Activated naive CD4-positive, alpha-beta T cell treated with anti-CD3 and anti-CD28 coated beads, Interleukin-2, amount 10 ng/mL, durations not matched to agents 7 days and 5 days (primary cell): Measurements from ENCODE around the gene EYA4.
"Not testable (repeated sequence)": the region's sequence is repeated elsewhere in the genome, so short reads cannot be mapped to it uniquely, and the experiment has no call there.

Source experiments
- CTCF ChIA-PET: fragments of 350-600 bp; sonication (Branson Sonifier 250); formaldehyde crosslinking; loops from one replicate; lab custom pipeline; 2021; ENCODE audit warnings: antibody characterized with exemption; lab: Charles Lee
- DNase-seq: peaks from one replicate; pipeline ENCODE4 v3.0.0-alpha.2; 2020
- H3K27ac Mint-ChIP-seq: one replicate; pipeline ENCODE4 v1.8.0; 2021; ENCODE audit warnings: mild to moderate bottlenecking, moderate library complexity, mixed read lengths
- H3K27me3 Mint-ChIP-seq: one replicate; pipeline ENCODE4 v1.8.0; 2021; ENCODE audit warnings: mild to moderate bottlenecking, mixed read lengths
- H3K36me3 Mint-ChIP-seq: one replicate; pipeline ENCODE4 v1.8.0; 2021; ENCODE audit warnings: mixed read lengths
- H3K4me1 Mint-ChIP-seq: one replicate; pipeline ENCODE4 v1.8.0; 2021; ENCODE audit warnings: mixed read lengths
- H3K4me3 Mint-ChIP-seq: one replicate; pipeline ENCODE4 v1.8.0; 2021; ENCODE audit warnings: mild to moderate bottlenecking, moderate library complexity, mixed read lengths
- H3K9me3 Mint-ChIP-seq: one replicate; pipeline ENCODE4 v1.8.0; 2021; ENCODE audit warnings: mixed read lengths

The EYA4 gene

DNA sequence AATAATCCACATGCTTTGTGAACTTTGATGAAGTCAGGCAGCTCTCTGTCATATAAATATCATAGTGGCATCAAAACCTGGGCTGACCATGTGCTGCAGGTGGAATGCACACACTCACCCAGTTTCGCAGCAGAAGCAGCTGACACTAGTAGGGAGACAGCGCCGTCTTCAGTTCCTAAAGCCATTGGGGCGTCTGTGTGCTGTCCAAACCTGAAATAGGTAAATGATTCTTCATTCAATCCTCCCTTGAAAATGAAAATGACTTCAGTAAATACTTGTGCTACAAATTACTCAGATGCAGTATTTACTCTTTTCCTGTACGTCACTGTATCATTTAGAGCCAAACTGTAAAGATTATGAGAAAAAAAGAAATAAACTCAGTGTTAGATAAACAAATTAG is 127.5 kb downstream of the EYA4 start:
- Mint-ChIP-seq H3K4me3 (no peak overlapping the region), H3K9me3 (no peaks in the 10 kb centered on the region), H3K27me3 (no peaks in the 10 kb centered on the region), H3K27ac (no peak overlapping the region), H3K36me3 (no peaks in the 10 kb centered on the region), H3K4me1 (no peaks in the 10 kb centered on the region)
- DNase-seq = no peak
- CTCF ChIA-PET = no interaction called here

DNA sequence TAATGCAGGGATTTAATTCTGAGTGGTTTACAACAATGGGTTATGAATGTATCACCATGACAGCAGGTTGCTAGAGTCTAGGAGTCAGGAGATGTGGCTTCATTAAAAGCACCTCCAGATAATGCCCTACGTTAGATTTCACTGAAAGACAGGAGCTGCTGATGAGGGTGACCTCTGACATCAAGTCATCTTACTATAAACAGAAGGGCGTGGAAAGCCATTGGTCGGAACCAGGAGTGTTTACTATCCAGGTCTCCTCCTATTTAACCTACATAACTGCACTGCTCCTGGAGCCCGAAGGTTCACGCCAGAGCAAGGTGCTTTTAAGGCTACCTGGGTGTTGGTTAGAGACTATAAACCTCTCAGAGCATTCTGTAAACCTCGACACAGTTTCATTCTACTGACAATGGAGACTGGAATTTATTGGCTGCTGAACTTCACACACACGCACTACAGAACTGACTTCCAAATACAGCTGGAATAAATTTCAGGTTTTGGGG is 128.7 kb downstream of the EYA4 start:
- H3K4me1 Mint-ChIP-seq = no peaks in the 10 kb centered on the region

DNA sequence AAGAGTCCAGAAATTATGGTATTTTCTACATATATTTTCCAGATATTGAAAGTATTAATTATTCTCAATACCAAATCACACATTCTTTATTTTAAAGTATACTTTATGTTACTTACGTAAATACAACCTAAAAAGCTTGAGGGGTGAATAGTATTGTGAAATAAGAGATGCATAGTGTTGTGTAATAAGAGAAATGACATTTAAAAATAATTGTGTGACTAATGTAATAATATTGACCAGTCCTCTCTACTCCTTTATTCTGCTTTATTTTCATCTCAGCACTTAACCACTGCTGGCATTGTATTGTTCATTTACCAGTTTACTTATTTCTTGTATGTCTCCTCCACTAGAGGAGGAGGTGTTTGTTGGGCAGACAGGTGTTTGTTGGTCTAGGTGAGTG is 135.6 kb downstream of the EYA4 start:
- no peak overlapping the region for H3K4me3 Mint-ChIP-seq
- H3K36me3 Mint-ChIP-seq = no peaks in the 10 kb centered on the region
- no peaks in the 10 kb centered on the region for H3K9me3 Mint-ChIP-seq
- no peak overlapping the region for H3K27ac Mint-ChIP-seq
- CTCF ChIA-PET = no interaction called here
- DNase-seq = no peak
- no peaks in the 10 kb centered on the region for H3K4me1 Mint-ChIP-seq
- no peaks in the 10 kb centered on the region for H3K27me3 Mint-ChIP-seq

More for the DNA sequence above, 128.7 kb downstream of the EYA4 start:
- no peak for DNase-seq
- no peak overlapping the region for H3K4me3 Mint-ChIP-seq
- H3K9me3 Mint-ChIP-seq = no peaks in the 10 kb centered on the region
- CTCF ChIA-PET = no interaction called here
- no peaks in the 10 kb centered on the region for H3K27me3 Mint-ChIP-seq
- no peaks in the 10 kb centered on the region for H3K36me3 Mint-ChIP-seq
- H3K27ac Mint-ChIP-seq = no peak overlapping the region

DNA sequence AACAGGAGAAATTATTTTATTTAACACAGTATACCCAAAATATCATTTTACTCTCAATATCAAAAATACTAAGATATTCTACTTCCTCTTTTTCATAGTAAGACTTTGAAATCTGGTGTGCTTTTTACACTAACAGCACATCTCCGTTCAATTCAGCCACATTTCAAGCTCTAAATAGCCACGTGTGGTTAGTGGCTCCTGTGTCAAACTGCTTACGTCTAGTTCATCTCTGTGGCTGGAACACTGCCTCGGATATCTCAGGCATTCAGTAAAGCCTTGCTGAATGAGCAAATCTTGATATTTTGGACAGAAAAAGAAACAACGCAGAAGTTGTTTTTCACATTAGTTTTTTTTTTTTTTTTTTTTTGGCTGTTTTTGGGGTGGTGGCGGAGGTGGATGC is 136.1 kb downstream of the EYA4 start:
- Mint-ChIP-seq H3K9me3 (no peaks in the 10 kb centered on the region), H3K4me1 (no peaks in the 10 kb centered on the region)

DNA sequence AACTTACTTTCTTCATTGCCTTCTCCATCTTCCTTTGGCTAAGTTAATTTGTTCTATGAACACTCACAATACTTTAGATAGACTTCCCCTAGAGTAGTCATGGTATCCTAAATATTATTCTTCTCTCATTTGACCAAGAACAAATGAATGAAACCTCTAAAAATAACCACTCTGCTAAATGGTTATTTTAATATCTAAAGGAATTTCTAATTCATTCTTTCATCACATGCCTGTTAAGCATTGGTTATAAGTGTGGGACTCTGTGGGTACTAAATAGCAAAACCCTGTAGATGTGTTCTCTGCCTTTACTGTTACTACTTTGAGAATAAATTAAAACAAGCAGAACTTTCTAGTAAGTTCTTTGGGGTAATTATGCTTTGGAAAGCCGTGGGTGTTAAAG is 138.9 kb downstream of the EYA4 start:
- H3K27me3 Mint-ChIP-seq = no peaks in the 10 kb centered on the region
- H3K27ac Mint-ChIP-seq = no peak overlapping the region
- no peak overlapping the region for H3K4me3 Mint-ChIP-seq
- H3K36me3 Mint-ChIP-seq = no peaks in the 10 kb centered on the region
- no peaks in the 10 kb centered on the region for H3K4me1 Mint-ChIP-seq
- no peak for DNase-seq
- CTCF ChIA-PET = no interaction called here
- no peaks in the 10 kb centered on the region for H3K9me3 Mint-ChIP-seq

More for the DNA sequence above, 136.1 kb downstream of the EYA4 start:
- no peaks in the 10 kb centered on the region for H3K36me3 Mint-ChIP-seq
- CTCF ChIA-PET = no interaction called here
- no peak for DNase-seq
- no peak overlapping the region for H3K4me3 Mint-ChIP-seq
- no peaks in the 10 kb centered on the region for H3K27me3 Mint-ChIP-seq
- H3K27ac Mint-ChIP-seq = no peak overlapping the region

DNA sequence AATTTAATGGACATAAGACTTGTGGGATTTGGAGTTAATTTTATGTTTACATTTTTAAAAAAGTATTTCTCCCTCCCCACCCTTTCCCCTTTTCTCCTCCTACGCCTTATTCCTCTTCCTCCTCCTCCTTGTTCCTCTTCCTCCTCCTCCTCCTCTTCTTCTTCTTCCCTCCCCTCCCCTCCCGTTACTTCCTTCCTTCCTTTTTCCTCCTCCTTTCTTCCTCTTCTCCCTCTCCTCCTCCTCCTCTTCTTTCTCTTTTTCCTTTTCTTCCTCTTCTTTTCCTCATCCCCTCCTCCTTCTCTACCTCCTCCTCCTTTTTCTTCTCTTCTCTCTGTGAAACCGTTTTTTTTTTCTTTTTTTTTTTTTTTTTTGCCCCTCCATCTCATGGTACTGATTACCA is 139.6 kb downstream of the EYA4 start:
- no peak overlapping the region for H3K4me3 Mint-ChIP-seq
- no peak overlapping the region for H3K27ac Mint-ChIP-seq
- H3K9me3 Mint-ChIP-seq = no peaks in the 10 kb centered on the region
- CTCF ChIA-PET = no interaction called here
- DNase-seq = no peak
- no peaks in the 10 kb centered on the region for H3K27me3 Mint-ChIP-seq
- H3K36me3 Mint-ChIP-seq = no peaks in the 10 kb centered on the region
- no peaks in the 10 kb centered on the region for H3K4me1 Mint-ChIP-seq

DNA sequence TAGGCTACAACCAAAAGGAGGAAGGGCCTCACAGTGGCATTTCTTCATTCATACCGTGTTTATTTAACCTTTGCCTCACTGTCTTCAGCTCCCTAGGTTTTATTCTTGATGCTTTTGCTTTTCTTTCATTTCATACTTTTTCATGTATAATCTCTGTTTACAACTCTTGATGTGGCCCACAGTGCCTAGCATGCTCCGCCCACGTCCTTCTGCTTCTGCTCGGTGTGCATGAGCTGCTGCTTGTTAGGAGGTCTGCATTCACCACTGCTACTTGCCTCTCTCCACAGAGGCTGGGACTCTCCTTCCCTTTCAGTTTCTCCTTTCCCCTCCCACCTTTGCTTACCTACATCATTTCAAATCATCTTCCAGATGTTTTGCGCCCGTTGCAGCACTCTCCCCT is 147.6 kb downstream of the EYA4 start:
- Mint-ChIP-seq H3K36me3 (no peaks in the 10 kb centered on the region), H3K27ac (no peak overlapping the region), H3K9me3 (no peaks in the 10 kb centered on the region), H3K4me1 (no peaks in the 10 kb centered on the region), H3K4me3 (no peak overlapping the region), H3K27me3 (no peaks in the 10 kb centered on the region)
- no peak for DNase-seq
- CTCF ChIA-PET = no interaction called here

DNA sequence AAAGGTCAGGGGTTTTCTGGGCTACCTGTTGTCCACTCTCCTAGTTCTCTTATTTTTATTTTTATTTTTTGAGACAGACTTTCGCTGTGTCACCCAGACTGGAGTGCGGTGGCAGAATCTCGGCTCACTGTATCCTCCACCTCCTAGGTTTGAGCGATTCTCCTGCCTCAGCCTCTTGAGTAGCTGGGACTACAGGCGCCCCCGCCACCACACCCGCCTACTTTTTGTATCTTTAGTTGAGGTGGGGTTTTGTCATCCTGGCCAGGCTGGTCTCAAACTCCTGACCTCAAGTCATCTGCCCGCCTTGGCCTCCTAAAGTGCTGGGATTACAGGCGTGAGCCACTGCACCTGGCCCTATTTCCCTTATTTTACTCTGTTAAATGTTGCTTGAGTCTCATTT is 149.0 kb downstream of the EYA4 start:
- Mint-ChIP-seq H3K9me3 (no peaks in the 10 kb centered on the region), H3K27ac (no peak overlapping the region), H3K4me3 (no peak overlapping the region), H3K4me1 (no peaks in the 10 kb centered on the region), H3K27me3 (no peaks in the 10 kb centered on the region), H3K36me3 (no peaks in the 10 kb centered on the region)
- DNase-seq = no peak
- CTCF ChIA-PET = no interaction called here

DNA sequence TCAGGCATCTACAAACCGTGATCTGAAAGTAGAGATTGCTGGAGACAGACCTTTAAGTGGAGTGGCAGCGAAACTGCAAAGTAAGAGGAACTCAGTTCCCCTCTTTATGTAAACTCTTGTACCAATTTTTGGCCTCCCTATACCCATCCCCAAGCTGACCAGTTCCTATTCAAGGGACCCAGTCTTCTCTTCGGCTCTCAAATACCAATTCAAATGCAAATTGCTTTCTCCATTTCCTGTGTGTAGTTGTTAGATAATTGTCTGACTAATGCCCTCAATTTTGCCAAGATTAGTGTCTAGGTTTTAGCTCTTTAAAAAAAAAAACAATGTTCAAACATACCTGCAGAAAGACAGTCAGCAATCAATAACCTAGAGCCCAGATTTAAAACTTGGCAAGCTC is 150.9 kb downstream of the EYA4 start:
- CTCF ChIA-PET = no interaction called here
- no peaks in the 10 kb centered on the region for H3K9me3 Mint-ChIP-seq
- H3K4me1 Mint-ChIP-seq = no peaks in the 10 kb centered on the region
- DNase-seq = no peak
- no peak overlapping the region for H3K4me3 Mint-ChIP-seq
- H3K36me3 Mint-ChIP-seq = no peaks in the 10 kb centered on the region
- H3K27me3 Mint-ChIP-seq = no peaks in the 10 kb centered on the region
- no peak overlapping the region for H3K27ac Mint-ChIP-seq

DNA sequence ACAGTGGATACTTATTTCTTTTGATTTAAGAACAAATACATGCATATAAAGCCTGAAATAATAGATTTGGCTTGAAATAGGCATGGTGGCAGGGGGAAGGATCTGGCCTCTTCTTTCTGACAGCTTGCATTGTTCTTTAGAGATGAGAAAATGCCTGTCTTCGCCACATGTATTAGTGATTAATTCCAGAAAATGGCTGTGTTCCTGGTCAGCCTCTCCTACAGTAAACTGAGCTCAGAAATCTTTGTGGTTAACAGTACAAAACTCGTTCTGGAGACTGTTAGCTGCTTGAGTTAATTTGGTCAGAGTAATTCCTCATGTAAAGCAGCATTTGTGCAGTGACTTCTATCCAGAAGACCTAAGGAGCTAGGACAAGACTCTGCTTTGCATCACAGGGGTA is 151.5 kb downstream of the EYA4 start:
- Mint-ChIP-seq H3K4me1 (no peaks in the 10 kb centered on the region), H3K27me3 (no peaks in the 10 kb centered on the region), H3K27ac (no peak overlapping the region), H3K4me3 (no peak overlapping the region), H3K9me3 (no peaks in the 10 kb centered on the region), H3K36me3 (no peaks in the 10 kb centered on the region)
- CTCF ChIA-PET = no interaction called here
- DNase-seq = no peak

DNA sequence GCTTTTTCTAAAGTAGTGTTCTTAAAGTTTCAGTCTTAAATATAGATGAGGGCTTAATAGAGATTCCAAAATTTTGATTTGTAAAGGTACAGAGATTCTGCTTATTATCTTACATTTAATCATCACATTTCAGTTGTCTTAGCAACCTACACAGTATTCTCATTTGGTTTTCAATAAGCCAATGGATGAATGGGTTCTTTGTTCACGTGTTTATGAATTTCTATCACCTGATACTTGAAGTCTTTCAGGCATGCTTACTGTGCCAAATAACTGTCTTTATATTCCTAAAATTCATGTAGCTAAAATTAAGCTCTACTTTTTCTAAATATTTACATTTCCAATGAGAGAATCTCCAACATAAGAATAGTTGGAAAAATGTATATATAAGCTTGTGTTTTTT is 152.7 kb downstream of the EYA4 start:
- CTCF ChIA-PET = no interaction called here
- no peaks in the 10 kb centered on the region for H3K36me3 Mint-ChIP-seq

DNA sequence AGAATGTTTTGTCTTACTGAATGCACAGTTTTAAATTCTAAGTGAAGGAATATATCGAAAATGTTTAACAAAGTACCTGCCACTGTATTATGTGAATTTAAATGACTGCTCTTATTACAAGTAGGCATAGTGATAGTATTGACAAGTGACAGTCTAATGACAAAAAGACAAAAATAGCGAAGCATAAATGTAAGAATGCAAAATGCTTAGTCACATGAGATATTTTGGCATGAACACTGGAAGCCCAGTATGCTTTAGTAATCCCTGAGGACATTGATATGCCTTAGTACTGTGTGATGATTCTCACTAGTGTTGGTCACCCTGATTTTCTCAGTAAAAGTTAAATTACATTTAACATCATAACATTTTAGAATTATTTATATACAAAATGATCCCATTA is 153.5 kb downstream of the EYA4 start:
- CTCF ChIA-PET = no interaction called here
- no peaks in the 10 kb centered on the region for H3K9me3 Mint-ChIP-seq
- no peaks in the 10 kb centered on the region for H3K36me3 Mint-ChIP-seq
- H3K4me3 Mint-ChIP-seq = no peak overlapping the region
- DNase-seq = no peak
- H3K27me3 Mint-ChIP-seq = no peaks in the 10 kb centered on the region
- no peaks in the 10 kb centered on the region for H3K4me1 Mint-ChIP-seq
- H3K27ac Mint-ChIP-seq = no peak overlapping the region

More for the DNA sequence above, 152.7 kb downstream of the EYA4 start:
- H3K27ac Mint-ChIP-seq = no peak overlapping the region
- no peak for DNase-seq
- no peaks in the 10 kb centered on the region for H3K4me1 Mint-ChIP-seq
- no peaks in the 10 kb centered on the region for H3K27me3 Mint-ChIP-seq
- H3K4me3 Mint-ChIP-seq = no peak overlapping the region
- H3K9me3 Mint-ChIP-seq = no peaks in the 10 kb centered on the region

DNA sequence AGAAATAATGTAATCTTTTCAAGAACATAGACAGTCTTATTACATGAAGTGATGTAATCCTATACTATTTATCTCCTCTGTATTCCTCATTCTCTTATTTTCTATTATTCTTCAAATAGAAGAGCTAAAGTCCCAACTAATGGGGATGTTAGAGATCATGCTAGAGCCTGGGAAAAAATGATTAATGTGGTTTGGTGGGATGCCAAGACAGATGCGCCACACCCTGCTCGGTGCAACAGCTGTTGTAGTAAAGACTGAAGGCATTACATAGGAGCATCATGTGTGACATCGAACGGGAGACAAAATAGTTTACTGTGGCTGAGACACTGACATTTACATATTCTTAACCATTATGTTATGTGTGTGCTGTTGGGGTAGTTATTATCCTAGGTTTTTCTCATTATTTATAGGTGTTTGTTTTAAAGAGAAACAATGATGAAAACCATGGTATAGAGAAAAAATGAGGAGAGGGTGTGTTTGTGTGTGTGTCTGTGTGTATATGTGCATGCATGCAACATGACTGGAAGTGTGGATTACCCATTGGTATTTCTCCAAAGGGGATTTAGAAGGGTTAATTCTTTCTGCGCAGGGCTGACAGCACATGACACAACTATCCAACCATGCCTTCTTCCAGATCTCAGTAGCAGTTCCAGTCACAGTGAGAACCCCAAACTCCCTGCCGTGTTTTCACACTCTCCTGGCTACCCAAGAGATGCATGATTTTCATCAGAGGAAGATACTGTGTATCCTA is 155.3 kb downstream of the EYA4 start:
- Mint-ChIP-seq H3K4me1 (no peaks in the 10 kb centered on the region), H3K9me3 (no peaks in the 10 kb centered on the region), H3K27ac (no peak overlapping the region), H3K36me3 (no peaks in the 10 kb centered on the region), H3K4me3 (no peak overlapping the region), H3K27me3 (no peaks in the 10 kb centered on the region)
- no peak for DNase-seq
- CTCF ChIA-PET = no interaction called here

DNA sequence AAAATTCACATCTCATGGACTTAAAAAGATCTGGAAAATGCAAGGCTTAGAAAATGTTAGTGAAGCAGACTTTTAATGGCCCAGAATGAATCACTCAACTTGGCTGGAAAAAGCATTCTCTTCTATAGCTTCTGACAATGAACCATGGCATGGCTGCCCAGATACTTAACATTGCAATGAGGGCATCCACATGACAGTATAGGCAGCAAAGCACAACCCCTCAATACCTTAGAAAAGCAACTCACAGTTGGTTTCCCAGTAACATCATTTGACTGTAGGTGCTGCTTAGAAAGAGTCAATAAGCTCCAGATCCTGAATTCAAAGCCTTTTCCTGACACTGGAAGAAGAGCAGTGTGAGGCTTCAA is 155.8 kb downstream of the EYA4 start:
- Mint-ChIP-seq H3K27ac (no peak overlapping the region), H3K4me3 (no peak overlapping the region), H3K4me1 (no peaks in the 10 kb centered on the region), H3K36me3 (no peaks in the 10 kb centered on the region), H3K27me3 (no peaks in the 10 kb centered on the region), H3K9me3 (no peaks in the 10 kb centered on the region)
- no peak for DNase-seq
- CTCF ChIA-PET = no interaction called here

DNA sequence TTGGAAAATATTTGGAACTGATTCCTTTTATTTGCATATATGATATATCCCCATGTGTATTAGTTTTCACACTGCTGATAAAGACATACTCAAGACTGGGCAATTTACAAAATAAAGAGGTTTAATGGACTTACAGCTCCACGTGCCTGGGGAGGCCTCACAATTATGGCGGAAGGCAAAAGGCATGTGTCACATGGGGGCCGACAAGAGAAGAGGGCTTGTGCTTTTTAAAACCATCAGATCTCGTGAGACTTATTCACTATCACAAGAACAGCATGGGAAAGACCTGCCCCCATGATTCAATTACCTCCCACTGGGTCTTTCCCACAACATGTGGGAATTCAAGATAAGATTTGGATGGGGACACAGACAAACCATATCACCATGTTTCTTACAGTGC is 156.4 kb downstream of the EYA4 start:
- H3K27me3 Mint-ChIP-seq, H3K9me3 Mint-ChIP-seq, CTCF ChIA-PET, H3K4me1 Mint-ChIP-seq, H3K27ac Mint-ChIP-seq, DNase-seq, H3K36me3 Mint-ChIP-seq, H3K4me3 Mint-ChIP-seq: not testable (repeated sequence)

DNA sequence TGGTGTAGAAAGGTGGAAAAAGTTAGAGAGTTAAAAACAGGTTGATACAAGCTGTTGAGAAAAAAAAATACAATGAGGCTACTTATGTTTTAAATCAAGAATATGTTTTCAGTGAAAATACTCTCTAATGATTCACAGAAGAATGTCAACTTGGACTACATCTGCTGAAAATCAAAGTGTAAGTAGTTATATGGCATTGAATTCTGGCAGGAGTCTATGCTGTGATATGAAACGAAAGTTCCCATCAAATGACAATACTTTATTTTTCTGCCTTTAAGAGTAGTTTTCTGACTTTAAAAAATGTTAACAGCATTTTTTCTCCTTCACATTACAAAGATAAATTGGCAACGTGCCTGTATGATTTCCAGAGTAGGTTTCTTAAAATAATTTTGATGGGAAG is 158.3 kb downstream of the EYA4 start:
- no peaks in the 10 kb centered on the region for H3K27me3 Mint-ChIP-seq
- H3K36me3 Mint-ChIP-seq = no peaks in the 10 kb centered on the region

More for the DNA sequence above, 158.3 kb downstream of the EYA4 start:
- H3K4me1 Mint-ChIP-seq = no peaks in the 10 kb centered on the region
- no peak for DNase-seq
- no peaks in the 10 kb centered on the region for H3K9me3 Mint-ChIP-seq
- H3K4me3 Mint-ChIP-seq = no peak overlapping the region
- H3K27ac Mint-ChIP-seq = no peak overlapping the region
- CTCF ChIA-PET = no interaction called here
